HEK293T (cell line): Measurements from ENCODE around the gene GSG1L2.

Experiments used
- BHLHE40 ChIP-seq: fragments of 450-650 bp; IDR thresholded peaks from 2 replicates; pipeline ENCODE4 v1.6.1; 2016; ENCODE audit warnings: mild to moderate bottlenecking, moderate library complexity, borderline replicate concordance
- FOXK2 ChIP-seq: fragments of 450-650 bp; IDR thresholded peaks from 2 replicates; pipeline ENCODE4 v1.6.1; 2016; ENCODE audit warnings: mild to moderate bottlenecking
- FOXM1 ChIP-seq: fragments of 450-650 bp; IDR thresholded peaks from 2 replicates; pipeline ENCODE4 v1.6.1; 2017; ENCODE audit warnings: mild to moderate bottlenecking, borderline replicate concordance
- HDGF ChIP-seq: fragments of 450-650 bp; IDR thresholded peaks from 2 replicates; pipeline ENCODE4 v1.6.1; 2017; ENCODE audit warnings: antibody characterized with exemption, borderline replicate concordance
- L3MBTL2 ChIP-seq: fragments of 450-650 bp; conservative IDR thresholded peaks from 2 replicates; pipeline ENCODE4 v1.6.1; 2016; ENCODE audit warnings: mild to moderate bottlenecking
- NFRKB ChIP-seq: fragments of 450-650 bp; IDR thresholded peaks from 2 replicates; pipeline ENCODE4 v1.6.1; 2016; ENCODE audit warnings: mild to moderate bottlenecking, moderate library complexity
- SP1 ChIP-seq: fragments of 450-650 bp; IDR thresholded peaks from 2 replicates; pipeline ENCODE4 v1.6.1; 2017
- SUZ12 ChIP-seq: fragments of 450-650 bp; IDR thresholded peaks from 2 replicates; pipeline ENCODE4 v1.6.1; 2016; ENCODE audit warnings: mild to moderate bottlenecking
- TARDBP ChIP-seq: fragments of 450-650 bp; IDR thresholded peaks from 2 replicates; pipeline ENCODE4 v1.6.1; 2016
- ZNF384 ChIP-seq: fragments of 450-650 bp; IDR thresholded peaks from 2 replicates; pipeline ENCODE4 v1.6.1; 2016
- TF ChIP-seq, protein P1 (sequence below): fragments of 450-650 bp; IDR thresholded peaks from 2 replicates; pipeline ENCODE4 v1.6.1; 2016

- no peak for TF ChIP-seq HDGF
- TF ChIP-seq FOXK2: no peak
- no peak for TF ChIP-seq SP1
- no peak for TF ChIP-seq TARDBP
- TF ChIP-seq BHLHE40: no peak
- no peak for TF ChIP-seq SUZ12
- TF ChIP-seq ZNF384: no peak
- no peak for TF ChIP-seq L3MBTL2
- TF ChIP-seq FOXM1: no peak
- TF ChIP-seq, protein P1, sequence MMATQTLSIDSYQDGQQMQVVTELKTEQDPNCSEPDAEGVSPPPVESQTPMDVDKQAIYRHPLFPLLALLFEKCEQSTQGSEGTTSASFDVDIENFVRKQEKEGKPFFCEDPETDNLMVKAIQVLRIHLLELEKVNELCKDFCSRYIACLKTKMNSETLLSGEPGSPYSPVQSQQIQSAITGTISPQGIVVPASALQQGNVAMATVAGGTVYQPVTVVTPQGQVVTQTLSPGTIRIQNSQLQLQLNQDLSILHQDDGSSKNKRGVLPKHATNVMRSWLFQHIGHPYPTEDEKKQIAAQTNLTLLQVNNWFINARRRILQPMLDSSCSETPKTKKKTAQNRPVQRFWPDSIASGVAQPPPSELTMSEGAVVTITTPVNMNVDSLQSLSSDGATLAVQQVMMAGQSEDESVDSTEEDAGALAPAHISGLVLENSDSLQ: no peak
- TF ChIP-seq NFRKB: no peak
Measured at GRCh38 chr17:9830711-9831110, 8.8 kb upstream of the GSG1L2 start.
